Right lung (tissue), 5 donors: Measurements from ENCODE around the gene ENPP3. TPM values are rescaled to one million over a fixed set of nuclear protein-coding genes. Genes with fewer than 3 reads are reported as not detected.

Source experiments
- polyA plus RNA-seq, 5 donors: library from polyadenylated mRNA; unstranded; fragments of 120-200 nt; gene quantifications; one replicate each; pipeline versions ENCODE4 v1.2.1 to v1.2.3, GENCODE V29; 2013; ENCODE audit warnings: inconsistent platforms in 1 of 5, low replicate concordance in 1 of 5; ENCODE audit not compliant: insufficient read length in 5 of 5, insufficient read depth in 1 of 5

ENPP3 gene
- polyA plus RNA-seq, 5 donors: 0.55 to 1.1 (median 0.81) TPM

Other genes starting within 250 kb of the ENPP3 start
- gene ARG1, start 64.1 kb upstream of the ENPP3 start, polyA plus RNA-seq: 1 to 10 TPM in 3 of 5 donors, under 1 TPM in 2; 0.76 to 2.4 (median 1.1) TPM
- 10 to 100 TPM; 37.0 to 66.3 (median 54.1) TPM for gene MED23, start 9.1 kb upstream of the ENPP3 start, polyA plus RNA-seq
- under 1 TPM in 1 of 5 donors, not detected in 4; 0.29 TPM for gene OR2A4, start 64.1 kb downstream of the ENPP3 start, polyA plus RNA-seq
- not detected for gene CTAGE9, start 73.7 kb downstream of the ENPP3 start, polyA plus RNA-seq
- 1 to 10 TPM; 1.3 to 2.4 (median 1.9) TPM for gene ENPP1, start 170.7 kb downstream of the ENPP3 start, polyA plus RNA-seq